GM11168 (cell line): Measurements from ENCODE around the gene CHRNB1.

Experiments
- in situ Hi-C: fragments of 300-500 bp; cut with MboI; formaldehyde crosslinking; loops from one replicate; pipeline ENCODE4 v1.12.0; 2022; ENCODE audit warnings: low sequenced_read_pairs; ENCODE audit not compliant: unreplicated experiment

The CHRNB1 gene

DNA sequence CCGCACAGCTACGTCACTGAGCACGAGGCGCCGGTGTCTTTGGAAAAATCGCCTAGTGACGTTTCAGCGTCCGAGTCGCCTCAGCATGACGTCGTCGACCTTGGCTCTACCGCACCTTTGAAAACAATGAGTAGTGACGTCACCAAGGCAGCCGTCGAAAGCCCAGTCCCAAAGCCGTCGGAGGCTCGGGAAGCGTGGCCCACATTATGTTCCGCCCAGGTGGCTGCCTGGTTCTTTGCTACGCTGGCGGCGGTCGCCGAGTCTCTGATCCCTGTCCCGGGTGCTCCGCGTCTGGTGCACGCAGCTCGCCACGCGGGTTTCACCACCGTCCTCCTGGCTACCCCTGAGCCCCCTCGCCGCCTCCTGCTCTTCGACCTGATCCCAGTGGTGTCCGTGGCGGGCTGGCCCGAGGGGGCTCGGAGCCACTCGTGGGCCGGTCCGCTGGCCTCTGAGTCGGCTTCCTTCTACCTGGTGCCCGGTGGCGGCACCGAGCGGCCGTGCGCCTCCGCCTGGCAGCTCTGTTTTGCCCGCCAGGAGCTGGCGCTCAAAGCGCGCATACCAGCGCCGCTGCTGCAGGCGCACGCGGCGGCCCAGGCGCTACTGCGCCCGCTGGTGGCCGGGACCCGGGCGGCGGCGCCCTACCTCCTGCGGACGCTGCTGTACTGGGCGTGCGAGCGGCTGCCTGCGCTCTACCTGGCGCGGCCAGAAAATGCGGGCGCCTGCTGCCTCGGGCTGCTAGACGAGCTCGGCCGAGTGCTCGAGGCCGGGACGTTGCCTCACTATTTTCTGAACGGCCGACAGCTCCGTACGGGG, 8.1 kb upstream of the CHRNB1 start:
- in situ Hi-C loops: loop anchor here (10.0 kb wide), 1 partner anchor 162 kb away; no protein-coding TSS in a partner anchor

DNA sequence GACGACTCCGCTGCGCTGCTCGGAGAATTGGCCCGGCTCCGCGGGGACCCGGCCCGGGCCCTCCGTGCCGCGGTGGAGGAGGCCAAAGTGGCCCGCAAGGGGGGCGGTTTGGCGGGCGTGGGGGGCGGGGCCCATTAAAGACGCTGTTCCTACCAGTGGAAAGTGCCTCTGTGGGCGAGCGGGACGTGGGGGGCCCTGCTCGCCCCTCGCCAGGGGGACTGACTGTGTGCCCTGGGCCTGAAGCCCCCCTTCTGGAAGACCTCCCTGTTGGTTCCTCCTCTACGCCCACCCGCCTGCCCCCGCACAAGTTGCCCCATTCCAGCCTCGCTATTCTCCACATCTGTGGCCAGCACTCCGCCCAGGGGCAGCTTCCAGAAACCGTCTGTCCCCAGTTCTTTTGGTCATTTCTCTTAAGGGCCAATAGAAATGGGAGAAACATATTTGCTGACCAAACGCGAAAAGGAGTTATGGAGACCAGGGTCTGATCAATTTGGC, 7.4 kb upstream of the CHRNB1 start:
- in situ Hi-C loops: loop anchor here (10.0 kb wide), 1 partner anchor 163 kb away; no protein-coding TSS in a partner anchor

DNA sequence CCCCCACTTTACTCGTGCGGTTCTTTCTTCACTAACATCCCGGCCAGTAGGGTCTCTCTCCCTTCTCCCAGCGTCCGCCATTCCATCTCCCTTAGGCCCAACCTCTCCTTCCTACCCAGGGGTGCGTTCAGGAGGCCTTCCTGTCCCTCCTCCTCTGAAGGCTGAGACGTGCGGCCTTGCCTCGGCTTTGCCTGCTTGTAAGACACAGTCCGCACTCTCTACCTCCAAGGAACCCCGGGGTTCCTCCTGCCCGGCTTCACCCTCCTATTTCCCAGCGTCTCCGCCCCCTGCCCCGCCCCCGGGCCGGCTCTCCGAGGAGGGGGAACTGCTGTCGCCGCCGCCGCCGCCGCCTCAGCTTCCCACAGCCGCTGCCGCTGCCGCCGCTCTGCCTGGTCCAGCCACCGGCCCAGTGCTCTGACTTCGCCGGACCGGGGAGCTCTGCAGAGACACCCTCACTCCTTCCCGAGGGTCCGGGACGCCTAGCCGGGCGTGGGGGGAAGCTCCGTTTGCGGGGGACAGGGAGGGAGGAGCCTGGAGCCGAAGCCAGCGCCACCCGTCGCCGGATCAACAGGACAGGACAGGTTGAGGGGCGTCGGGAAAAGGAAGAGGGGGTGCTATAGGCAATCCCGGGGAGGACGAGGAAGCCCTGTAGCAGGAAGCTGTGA, 6.8 kb upstream of the CHRNB1 start:
- in situ Hi-C loops: loop anchor here (10.0 kb wide), 1 partner anchor 163 kb away; no protein-coding TSS in a partner anchor

DNA sequence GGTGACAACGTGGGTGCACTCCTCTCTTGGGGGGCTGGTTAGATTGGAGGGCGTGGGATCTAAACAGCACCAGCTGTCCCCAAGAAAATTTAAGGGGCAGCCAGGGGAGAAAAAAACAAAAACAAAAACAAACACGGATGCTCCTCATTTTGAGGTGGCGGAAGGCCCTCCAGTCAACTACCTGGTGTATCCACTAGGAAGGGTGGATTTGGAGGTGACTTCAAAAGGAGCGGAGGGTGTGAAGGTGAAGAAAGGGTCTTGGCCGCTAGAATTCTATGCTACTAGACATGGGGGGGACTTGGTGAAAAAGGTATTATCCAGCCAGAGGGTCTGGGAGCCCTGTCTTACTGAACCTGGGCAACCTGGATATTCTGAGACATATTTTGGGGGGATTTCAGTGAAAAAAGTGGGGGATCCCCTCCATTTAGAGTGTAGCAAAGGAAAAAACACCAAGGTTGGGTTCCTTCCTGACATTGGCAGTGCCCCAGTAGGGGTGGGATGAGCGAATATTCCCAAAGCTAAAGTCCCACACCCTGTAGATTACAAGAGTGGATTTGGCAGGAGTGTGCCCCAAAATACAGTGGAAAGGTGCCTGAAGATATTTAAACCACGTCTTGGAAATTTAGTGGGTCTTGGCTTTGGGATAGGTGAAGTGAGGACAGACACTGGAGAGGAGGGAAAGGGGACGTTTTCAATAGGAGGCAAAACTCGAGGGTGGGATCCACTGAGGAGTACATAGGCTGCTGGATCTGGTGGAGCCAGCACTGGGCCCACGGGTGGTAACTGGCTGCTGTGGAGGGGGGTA, 6.0 kb upstream of the CHRNB1 start:
- in situ Hi-C loops: loop anchor here (10.0 kb wide), 1 partner anchor 164 kb away; no protein-coding TSS in a partner anchor

DNA sequence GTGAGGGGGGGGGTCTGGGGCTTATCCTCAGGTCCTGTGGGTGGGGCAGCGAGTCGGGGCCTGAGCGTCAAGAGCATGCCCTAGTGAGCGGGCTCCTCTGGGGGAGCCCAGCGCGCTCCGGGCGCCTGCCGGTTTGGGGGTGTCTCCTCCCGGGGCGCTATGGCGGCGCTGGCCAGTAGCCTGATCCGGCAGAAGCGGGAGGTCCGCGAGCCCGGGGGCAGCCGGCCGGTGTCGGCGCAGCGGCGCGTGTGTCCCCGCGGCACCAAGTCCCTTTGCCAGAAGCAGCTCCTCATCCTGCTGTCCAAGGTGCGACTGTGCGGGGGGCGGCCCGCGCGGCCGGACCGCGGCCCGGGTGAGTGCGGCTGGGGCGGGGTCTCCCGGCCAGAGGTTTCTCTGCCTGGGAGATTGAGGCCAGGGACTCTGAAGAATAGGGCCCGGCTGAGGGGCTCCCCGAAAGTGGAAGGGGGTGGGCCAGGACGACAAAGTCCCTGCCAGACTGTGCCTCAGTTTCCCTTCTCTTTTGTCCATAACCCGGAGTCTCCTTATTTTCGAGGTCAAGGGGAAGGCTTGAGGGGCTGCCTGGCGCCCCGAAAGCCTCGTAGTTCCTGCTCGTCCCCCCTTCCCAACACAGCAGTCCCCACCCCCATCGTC, 5.3 kb upstream of the CHRNB1 start, which contains the start of gene FGF11:
FGF11 (plus strand) TSS at position 51 of the 651 bp plus-strand sequence; CDS start at position 160, 109 bp downstream.
- in situ Hi-C loops: loop anchor here (10.0 kb wide), 1 partner anchor 165 kb away; no protein-coding TSS in a partner anchor

DNA sequence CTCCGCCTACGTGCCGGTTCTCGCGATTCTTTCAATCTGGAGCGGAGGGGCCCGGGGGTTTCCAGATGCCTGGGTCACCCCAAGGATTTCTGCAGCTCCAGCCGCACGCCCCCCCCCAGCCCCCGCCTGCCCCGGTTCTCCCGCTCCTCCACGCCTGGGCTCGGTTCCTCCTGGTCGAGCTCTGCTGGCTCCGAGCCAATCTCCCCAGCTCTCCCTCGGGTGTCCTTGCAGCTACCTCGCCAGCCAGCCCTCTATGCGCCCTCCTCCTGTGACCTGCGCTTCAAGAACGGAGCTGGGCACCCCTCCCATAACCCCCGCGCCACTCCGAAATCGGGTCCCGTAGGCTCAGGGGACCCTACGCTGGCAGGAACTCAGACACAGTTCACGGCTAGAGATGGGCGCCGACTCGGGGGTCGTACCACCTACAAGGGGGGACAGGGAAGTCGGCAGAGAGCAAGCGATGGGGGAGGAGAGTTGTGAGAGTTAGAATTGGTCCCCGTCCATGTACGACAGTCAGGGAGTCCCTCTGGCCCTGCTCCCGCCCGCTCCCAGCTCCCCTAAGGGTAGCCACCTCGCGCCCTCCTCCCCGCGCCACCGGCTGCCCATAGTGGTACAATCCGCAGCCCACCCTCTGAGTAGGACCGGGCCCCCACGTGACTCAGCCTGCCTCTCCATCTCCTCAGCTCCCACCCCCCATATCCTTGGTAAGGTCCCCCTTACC, 4.6 kb upstream of the CHRNB1 start:
- in situ Hi-C loops: no loop called here

DNA sequence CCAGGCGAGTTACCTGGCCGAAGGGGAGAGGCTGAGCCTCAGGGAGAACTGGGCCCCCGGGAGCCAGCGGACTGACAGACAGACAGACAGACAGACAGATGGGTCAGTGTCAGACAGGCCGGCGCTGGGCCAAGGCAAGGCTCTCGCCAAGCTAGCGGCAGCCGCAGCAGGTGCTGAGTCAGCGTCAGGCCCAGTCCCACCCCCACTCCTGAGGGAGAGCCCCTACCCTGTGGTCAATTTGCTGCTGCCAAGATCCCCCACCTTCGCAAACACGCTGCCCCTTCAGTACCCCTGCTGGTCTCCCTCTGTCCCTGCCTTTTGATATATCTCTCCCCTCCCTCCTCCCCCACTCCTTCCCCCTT, 4.0 kb upstream of the CHRNB1 start:
- in situ Hi-C loops: no loop called here

DNA sequence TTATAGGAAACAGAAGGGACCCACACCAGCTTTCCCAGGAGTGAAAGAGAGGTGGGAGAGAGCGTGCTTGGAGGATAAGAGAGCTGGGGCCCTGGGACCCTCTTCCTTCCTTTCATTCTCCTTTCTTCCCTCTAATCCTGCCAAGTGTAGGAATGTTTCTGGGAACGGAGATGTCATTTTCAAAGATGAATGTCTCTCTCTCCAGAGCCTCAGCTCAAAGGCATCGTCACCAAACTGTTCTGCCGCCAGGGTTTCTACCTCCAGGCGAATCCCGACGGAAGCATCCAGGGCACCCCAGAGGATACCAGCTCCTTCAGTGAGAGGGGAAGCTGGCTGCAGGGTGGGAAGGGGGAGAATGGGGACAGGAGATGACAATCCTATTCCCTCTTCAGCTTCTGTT, 3.6 kb upstream of the CHRNB1 start:
- in situ Hi-C loops: no loop called here

DNA sequence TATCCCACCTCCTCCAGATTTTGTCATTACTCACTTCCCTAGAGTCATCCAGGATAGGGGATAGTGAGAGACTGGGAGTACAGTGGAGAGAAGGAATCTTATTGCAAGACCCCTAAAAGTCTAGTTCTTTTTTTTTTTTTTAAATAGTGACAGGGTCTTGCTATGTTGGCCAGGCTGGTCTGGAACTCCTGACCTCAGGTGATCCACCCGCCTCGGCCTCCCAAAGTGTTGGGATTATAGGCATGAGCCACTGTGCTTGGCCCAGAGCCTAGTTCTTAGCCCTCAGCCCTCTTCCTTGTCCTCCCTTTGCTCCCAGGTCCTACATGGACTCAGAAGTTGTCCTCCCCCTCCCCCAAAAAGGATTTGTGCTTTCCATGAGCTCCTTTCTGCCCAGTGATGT, 2.7 kb upstream of the CHRNB1 start:
- in situ Hi-C loops: no loop called here

DNA sequence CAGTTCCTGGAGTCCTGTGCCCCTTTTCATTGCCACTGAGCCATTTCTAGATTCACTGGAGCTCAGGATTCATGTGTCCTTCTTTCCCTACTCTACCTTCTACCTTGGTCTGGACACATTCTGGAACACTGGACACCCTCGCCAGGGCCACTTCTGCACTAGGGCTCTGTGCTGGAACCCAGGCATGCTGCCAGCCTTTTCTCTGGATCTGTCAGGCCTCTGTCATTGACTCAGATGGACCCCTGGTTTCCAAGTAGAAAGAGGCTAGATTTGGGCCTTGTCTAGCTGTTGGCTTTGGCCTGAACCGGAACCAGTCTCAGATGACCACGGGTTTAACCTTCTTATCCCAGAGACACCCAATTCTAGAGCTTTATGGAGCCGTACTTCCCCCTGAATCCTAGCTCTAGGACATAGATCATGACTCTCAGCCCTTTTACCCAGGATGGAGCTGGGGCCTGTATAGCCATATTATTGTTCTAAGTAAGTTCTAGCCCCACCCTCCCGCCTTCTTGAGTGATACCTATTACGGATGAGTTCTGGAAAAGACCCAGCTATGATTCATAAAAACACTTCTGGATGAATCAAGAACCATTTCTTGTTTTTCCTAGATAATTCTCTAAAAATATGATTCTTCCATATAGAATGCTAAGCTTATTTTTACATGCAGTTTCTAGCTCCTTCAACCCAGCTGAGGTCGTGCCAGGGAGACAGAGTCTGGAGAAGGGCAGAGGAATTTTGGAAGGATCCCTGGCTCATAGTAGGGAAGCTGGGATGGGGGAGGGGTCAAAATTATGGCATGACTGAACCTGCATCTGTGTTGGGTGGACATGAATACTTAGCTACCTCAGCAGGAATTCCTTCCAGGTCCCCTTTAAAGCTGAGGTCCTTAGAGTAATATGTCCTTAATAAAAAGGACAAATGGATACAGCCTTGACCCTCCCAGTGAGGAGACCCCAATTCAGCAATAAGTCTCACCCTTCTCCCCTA, 1.1 kb upstream of the CHRNB1 start:
- in situ Hi-C loops: no loop called here

DNA sequence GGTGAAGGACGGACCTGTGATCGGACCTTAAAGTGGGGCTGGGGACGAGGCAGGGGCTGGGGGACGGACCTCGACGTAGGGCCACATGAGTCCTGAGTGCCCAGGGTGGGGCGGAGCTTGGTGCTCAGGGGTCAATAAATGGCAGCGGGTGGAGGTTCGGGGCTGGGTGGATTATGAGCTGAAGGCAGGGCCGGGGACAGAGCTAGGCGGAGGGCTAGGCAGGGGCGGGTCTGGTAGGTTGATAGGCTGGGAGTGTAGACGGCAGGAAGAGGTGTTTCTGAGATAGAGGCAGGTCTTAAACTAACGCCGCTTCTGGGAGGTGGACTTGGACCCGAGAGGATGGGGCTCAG, 733 bp downstream of the CHRNB1 start:
- in situ Hi-C loops: no loop called here

DNA sequence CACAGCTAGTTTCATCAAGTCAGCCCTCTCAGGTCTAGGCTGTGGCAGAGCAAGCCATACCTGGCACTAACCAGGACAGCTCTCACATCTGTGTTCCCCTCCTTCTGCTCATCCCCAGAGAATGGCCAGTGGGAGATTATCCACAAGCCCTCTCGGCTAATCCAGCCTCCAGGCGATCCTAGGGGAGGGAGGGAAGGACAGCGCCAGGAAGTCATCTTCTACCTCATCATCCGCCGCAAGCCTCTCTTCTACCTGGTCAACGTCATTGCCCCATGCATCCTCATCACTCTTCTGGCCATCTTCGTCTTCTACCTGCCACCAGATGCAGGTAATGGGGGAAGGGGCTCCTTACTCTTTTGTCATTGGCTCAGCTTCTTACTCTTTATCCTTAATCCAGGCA, 3.6 kb downstream of the CHRNB1 start:
- in situ Hi-C loops: no loop called here

DNA sequence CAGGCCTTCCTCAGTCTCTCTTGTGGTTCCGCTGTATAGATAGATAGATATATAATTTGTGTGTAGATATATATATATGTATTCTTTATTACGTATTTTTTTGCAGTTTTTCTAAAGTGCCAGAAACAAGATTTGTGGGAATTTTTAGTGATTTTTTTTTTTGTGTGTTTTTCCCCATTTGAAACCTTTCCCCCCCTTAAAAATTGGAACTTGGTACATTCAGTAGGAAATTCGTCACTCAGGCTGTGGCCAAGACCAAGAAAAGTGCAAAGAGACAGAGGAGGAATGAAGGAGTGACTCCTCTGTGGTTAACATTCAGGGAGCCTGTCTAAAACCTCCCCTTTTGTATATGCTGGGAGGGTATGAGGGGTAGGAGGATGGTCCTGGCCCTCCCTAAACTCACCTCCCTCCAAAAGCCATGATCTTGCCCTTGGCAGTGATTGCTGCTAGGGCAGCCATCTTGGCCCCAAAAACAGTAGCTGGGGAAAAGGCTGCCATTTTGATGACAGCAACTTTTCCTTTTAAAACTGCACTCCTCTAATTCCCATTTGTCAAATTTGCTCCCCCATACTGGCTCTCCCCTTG, 15.2 kb downstream of the CHRNB1 start:
- in situ Hi-C loops: no loop called here

DNA sequence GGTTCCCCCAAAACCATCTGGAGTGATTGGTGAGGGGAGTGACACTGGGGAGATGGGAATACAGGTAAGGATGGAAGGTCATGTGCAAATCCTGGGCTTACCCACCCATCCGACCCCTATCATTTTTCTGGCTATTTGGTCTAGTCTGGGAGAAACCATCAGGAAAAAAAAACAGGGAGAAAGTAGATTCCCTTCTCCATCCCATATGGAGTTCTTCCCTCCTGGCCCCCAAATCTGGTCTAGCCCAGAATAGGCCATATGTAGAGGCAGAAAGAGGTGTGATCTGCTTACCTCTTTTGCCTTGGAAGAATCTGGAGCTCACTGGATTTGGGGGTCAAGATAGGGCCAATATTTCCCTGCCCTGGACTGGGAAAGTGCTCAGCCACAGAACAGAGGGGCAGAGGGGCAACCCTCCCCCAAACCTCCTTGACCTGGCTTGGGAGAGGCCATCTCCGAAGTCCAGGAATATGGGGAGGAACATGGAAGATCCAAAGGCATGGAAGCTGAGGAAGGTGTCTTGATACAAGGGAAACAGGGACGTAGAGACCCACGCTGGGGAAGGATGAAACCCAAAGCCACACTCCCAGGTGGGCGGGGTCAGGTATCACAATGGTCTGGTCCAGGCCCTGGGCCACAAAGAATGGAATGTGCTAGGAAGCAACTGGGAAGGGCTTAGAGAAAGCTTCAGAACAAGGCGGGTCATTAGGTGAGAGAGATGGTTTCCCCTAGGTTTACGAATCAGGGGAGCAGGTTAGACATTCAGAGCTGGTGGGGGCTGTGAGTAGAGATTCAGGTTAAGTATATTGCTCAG, 16.2 kb downstream of the CHRNB1 start:
- in situ Hi-C loops: no loop called here

DNA sequence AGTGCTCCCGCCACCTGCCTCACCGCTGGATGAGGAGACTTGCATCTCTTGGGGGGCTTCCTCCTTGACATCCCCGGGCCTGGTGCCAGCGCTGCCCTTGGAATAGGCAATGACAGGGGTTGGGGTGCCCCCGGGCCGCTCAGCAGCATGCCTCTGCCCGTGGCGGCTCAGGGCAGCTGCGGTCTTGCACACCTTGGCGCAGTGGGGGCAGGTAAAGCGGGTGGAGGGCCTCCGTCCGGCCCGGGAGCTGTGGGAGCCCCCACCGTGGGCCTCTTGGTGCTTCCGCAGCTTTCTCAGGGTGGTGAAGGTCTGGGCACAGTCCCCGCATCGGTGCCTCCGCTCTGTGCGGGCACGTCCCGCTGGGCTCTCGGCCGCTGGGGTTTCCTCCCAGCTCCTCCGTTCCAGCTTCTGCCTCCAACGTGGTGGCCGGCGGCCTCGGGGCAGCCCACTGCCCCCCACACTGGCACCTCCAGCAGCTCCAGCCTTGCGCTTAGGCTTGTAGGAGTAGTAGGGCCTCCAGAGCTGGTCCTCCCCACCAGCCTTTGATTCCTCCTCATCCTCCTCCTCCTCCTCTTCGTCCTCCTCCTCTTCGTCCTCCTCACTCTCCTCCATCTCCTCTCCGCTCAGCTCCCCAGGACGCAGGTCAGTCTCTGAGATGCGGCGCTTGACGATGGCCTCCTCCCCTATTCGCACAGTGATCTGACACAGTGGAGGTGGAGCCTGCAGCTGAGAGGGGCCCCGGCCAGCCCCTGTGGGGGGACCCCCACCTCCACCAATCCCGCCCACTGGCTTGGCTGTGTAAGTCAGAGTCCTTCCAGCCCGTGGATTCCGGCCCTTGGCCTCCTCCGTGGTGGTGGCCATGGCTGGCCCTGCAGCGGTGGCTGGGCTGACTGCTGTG, 17.9 kb downstream of the CHRNB1 start:
- in situ Hi-C loops: no loop called here

DNA sequence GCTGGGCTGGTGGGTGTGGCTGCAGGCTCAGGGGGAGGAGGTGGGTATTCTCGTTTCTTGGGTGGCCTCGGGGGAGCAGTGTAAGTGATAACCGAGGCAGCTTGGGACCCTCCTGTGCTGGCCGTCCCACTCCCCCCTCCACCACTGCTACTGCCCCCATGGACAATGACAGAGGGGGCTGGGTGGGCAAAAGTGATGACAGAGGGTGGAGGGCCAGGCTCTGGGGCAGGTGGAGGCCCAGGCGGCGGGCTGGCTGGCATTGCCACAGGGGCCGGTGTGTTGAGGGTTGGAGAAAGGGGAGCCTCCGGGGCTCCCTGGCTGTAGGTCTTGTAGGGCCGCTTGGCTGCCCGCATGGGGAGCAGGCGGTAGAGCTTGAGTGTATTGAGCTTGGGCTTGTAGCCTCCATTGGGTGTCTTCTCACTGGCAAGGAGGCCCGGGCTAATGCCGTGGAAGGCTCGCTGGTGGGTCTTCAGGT, 18.5 kb downstream of the CHRNB1 start:
- in situ Hi-C loops: no loop called here
